Kidney (tissue), 14 donors: ENCODE results near the gene PSPH. TPM values are rescaled to one million over a fixed set of nuclear protein-coding genes. Genes with fewer than 3 reads are reported as not detected.

ENCODE experiments used
- DNase-seq, 5 donors: peaks; one replicate each; pipeline ENCODE4 v3.0.0-alpha.2; 2013 to 2020
- FAIRE-seq: peaks from 2 replicates; lab custom pipeline; 2012; peaks lifted over from hg19 to GRCh38; lab: Jason Lieb, UNC
- H3K27ac ChIP-seq, 2 donors: one replicate each; pipeline ENCODE4 v1.7.0; 2013; ENCODE audit warnings: low read depth in 2 of 2, low read length in 2 of 2, inconsistent platforms in 1 of 2
- H3K27me3 ChIP-seq: one replicate; pipeline ENCODE4 v1.7.1; 2013; ENCODE audit warnings: low read length, inconsistent platforms; ENCODE audit not compliant: control insufficient read depth, insufficient read depth
- H3K36me3 ChIP-seq, 3 donors: one replicate each; pipeline versions ENCODE4 v1.7.0 to v1.7.1; 2013; ENCODE audit warnings: low read length in 3 of 3, control low read depth in 1 of 3, inconsistent platforms in 1 of 3; ENCODE audit not compliant: insufficient read depth in 3 of 3, control insufficient read depth in 2 of 3
- H3K4me1 ChIP-seq, 3 donors: one replicate each; pipeline versions ENCODE4 v1.7.0 to v1.7.1; 2013; ENCODE audit warnings: low read length in 3 of 3, inconsistent platforms in 1 of 3, low read depth in 1 of 3; ENCODE audit not compliant: control insufficient read depth in 2 of 3, insufficient read depth in 2 of 3
- H3K4me3 ChIP-seq, 3 donors: one replicate each; pipeline versions ENCODE4 v1.7.0 to v1.8.1; 2013; ENCODE audit warnings: low read length in 3 of 3, control low read depth in 1 of 3, inconsistent platforms in 1 of 3
- H3K9ac ChIP-seq, 3 donors: one replicate each; pipeline versions ENCODE4 v1.7.0 to v1.7.1; 2013; ENCODE audit warnings: low read length in 3 of 3, control low read depth in 1 of 3, inconsistent platforms in 1 of 3
- H3K9me3 ChIP-seq, 3 donors: one replicate each; pipeline versions ENCODE4 v1.7.0 to v1.7.1; 2013; ENCODE audit warnings: low read length in 3 of 3, control low read depth in 1 of 3, inconsistent platforms in 1 of 3; ENCODE audit not compliant: control insufficient read depth in 2 of 3, insufficient read depth in 1 of 3
- CTCF ChIP-seq: IDR thresholded peaks from 3 replicates; pipeline ENCODE4 v1.5.1; 2012; ENCODE audit warnings: mild to moderate bottlenecking, moderate library complexity, borderline replicate concordance; ENCODE audit not compliant: insufficient read depth; ENCODE audit errors: extremely low read depth
- intact Hi-C: fragments of 100-400 bp; cut with DNase I; formaldehyde crosslinking; loops from one replicate; pipeline ENCODE4 v1.11.1; 2022
- polyA plus RNA-seq: library from polyadenylated mRNA; stranded (reverse); fragments of 350-450 nt; fragmentation: Illumina TruSeq; extraction: RNeasy Lipid Tissue Mini Kit (QIAGEN cat#74804); gene quantifications from one replicate; pipeline ENCODE4 v1.2.3, GENCODE V29; 2014; ENCODE audit warnings: low read depth, low replicate concordance; ENCODE audit not compliant: insufficient read depth
- total RNA-seq: library from RNA; stranded (reverse); fragmentation: NEBNext Ultra II Directional; extraction: Animal tissue kit (Norgen Biotek cat#: 25700); gene quantifications from one replicate; pipeline ENCODE4 v1.2.1, GENCODE V29; 2021
- donor health status: control.
- donor health status: control.
- donor health status: control.
- donor health status: control.
- donor health status: control.
- donor health status: DM: yes; HTN: yes; CAD: no.
- donor health status: Normal renal cell carcinoma (clear cell type).

Gene PSPH
- total and polyA plus RNA-seq, 2 donors from 2014 or later = 9.0 to 17.8 TPM

DNA sequence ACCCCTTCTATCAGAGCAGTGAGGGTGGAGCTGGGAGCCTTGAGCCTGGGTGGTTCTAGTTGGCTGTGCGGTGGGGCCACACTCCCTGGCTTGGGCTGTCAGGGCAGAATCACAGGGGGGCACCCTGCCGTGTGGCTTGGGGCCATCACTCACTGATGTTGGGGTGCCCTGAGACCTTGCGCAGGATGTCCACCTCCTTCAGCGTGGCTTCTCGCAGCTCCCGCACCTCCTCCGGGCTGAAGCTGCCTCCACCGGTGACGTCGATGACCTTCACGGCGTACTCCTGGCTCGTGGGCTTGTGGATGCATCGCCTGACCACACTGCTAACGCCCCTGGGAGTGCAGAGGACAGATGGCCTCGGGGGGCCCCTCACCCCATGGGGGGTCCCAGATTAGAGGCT, 36.2 kb upstream of the PSPH start:
- Histone ChIP-seq H3K27me3 (no peaks in the 10 kb centered on the region), H3K4me1 (peaks cover 0 to 8% (median 5%) of the 10 kb centered on the region in 3 donors), H3K27ac (no peak overlapping the region), H3K4me3 (no peak overlapping the region), H3K36me3 (peaks cover 0 to 3% (median 0%) of the 10 kb centered on the region in 3 donors), H3K9ac (no peak overlapping the region), H3K9me3 (no peaks in the 10 kb centered on the region)
- intact Hi-C loops = no loop called here
- TF ChIP-seq CTCF = no peak
- FAIRE-seq (no peak), DNase-seq (peak in 1 of 5 donors; percentile 73)

GRCh38 chr7:56086761-56087160, 35.5 kb upstream of the PSPH start:
- intact Hi-C loops = no loop called here
- Histone ChIP-seq H3K9ac (no peak overlapping the region), H3K27me3 (no peaks in the 10 kb centered on the region), H3K9me3 (no peaks in the 10 kb centered on the region), H3K27ac (no peak overlapping the region), H3K36me3 (peaks cover 0 to 3% (median 0%) of the 10 kb centered on the region in 3 donors), H3K4me1 (peaks cover 0 to 8% (median 5%) of the 10 kb centered on the region in 3 donors), H3K4me3 (no peak overlapping the region)
- FAIRE-seq (no peak), DNase-seq (no peak)
- TF ChIP-seq CTCF = no peak

- no peaks in the 10 kb centered on the region for H3K9me3 ChIP-seq
- H3K27ac ChIP-seq = no peak overlapping the region
- H3K27me3 ChIP-seq = no peaks in the 10 kb centered on the region
- no peak overlapping the region for H3K9ac ChIP-seq
- FAIRE-seq (no peak), DNase-seq (peak in 3 of 5 donors; percentile 26 to 83 (median 45))
- intact Hi-C loops = no loop called here
- TF ChIP-seq CTCF = no peak
- peaks cover 0 to 10% (median 8%) of the 10 kb centered on the region in 3 donors for H3K4me1 ChIP-seq
- no peak overlapping the region for H3K4me3 ChIP-seq
- peaks cover 0 to 3% (median 2%) of the 10 kb centered on the region in 3 donors for H3K36me3 ChIP-seq
These were observed 32.0 kb upstream of the PSPH start for GRCh38 chr7:56083150-56083785.
